ENCODE results near the gene RUNX1. TPM values are rescaled to one million over a fixed set of nuclear protein-coding genes. Genes with fewer than 3 reads are reported as not detected.

RUNX1 gene
- total RNA-seq, 1 donor from 2014 or later, result 92.1 TPM

DNA sequence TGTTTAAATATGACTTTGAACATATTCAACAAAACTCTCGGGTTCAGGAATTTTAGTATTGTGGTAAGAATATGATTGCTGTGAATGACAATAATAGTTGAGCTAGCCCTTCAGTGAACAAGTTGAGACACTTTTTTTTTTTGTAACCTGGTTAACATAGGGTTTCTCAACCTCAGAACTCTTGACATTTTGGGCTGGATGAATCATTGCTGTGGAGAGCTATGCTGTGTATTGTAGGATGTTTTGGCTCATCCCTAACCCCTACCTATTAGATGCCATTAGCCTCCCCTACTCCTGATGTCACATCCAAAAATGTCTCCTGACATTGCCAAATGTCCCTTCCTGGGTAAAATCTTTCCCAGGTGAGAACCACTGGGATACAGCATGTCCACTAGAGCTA, 113.7 kb downstream of the RUNX1 start:
- no peak for DNase-seq
- Mint-ChIP-seq H3K36me3 (ENCODE audit: low read depth) (no peaks in the 10 kb centered on the region), H3K9me3 (no peaks in the 10 kb centered on the region), H3K27me3 (no peaks in the 10 kb centered on the region), H3K4me1 (peaks cover 78% of the 10 kb centered on the region), H3K27ac (peak overlapping the region; percentile 91), H3K4me3 (no peak overlapping the region)
- TF ChIP-seq, protein P1, sequence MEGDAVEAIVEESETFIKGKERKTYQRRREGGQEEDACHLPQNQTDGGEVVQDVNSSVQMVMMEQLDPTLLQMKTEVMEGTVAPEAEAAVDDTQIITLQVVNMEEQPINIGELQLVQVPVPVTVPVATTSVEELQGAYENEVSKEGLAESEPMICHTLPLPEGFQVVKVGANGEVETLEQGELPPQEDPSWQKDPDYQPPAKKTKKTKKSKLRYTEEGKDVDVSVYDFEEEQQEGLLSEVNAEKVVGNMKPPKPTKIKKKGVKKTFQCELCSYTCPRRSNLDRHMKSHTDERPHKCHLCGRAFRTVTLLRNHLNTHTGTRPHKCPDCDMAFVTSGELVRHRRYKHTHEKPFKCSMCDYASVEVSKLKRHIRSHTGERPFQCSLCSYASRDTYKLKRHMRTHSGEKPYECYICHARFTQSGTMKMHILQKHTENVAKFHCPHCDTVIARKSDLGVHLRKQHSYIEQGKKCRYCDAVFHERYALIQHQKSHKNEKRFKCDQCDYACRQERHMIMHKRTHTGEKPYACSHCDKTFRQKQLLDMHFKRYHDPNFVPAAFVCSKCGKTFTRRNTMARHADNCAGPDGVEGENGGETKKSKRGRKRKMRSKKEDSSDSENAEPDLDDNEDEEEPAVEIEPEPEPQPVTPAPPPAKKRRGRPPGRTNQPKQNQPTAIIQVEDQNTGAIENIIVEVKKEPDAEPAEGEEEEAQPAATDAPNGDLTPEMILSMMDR (IDR thresholded peaks at IDR 0.05), result no peak
- ChIA-PET POLR2A (interaction anchor here (1.4 to 3.3 kb wide), 4 partner anchors 11 to 113 kb away, joined by 3 to 36 read pairs (median 5); partner anchors contain the start of gene RUNX1), CTCF (interaction anchor here (0.7 to 1.4 kb wide), 3 partner anchors 43 to 466 kb away, joined by 3 to 4 read pairs (median 3); no protein-coding TSS in a partner anchor)
- no peak for ATAC-seq (ENCODE audit: low read depth)
- intact Hi-C loops (cut with micrococcal nuclease), result loop anchor here (2.0 kb wide), 1 partner anchor 113 kb away; the partner anchor contains the start of gene RUNX1

DNA sequence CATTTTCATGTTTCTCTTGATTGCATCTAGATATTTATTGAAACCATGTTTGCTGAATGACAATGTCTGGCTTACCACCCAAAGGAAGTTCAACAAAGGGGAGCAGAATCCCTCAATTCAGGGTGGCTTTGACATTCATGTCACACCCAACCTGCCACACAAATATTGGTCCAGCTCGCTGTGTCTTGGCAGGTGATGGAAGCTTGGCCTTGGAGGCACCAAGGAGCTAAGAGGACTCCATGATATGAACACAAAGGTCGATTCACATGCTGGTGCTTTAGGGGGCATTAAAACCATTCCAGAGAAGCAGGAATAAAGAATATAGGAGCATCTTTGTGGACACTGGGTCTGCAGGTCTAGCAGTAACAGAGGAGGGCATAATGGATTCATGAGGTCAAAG, 114.8 kb downstream of the RUNX1 start:
- TF ChIP-seq, protein P1 (IDR thresholded peaks at IDR 0.05), result no peak
- H3K36me3 Mint-ChIP-seq (ENCODE audit: low read depth), result no peaks in the 10 kb centered on the region
- H3K27me3 Mint-ChIP-seq, result no peaks in the 10 kb centered on the region
- ATAC-seq (ENCODE audit: low read depth), result no peak
- H3K4me3 Mint-ChIP-seq, result peak overlapping the region; percentile 78
- intact Hi-C loops (cut with micrococcal nuclease), result loop anchor here (2.0 kb wide), 1 partner anchor 114 kb away; the partner anchor contains the start of gene RUNX1
- no peak for DNase-seq
- peak overlapping the region; percentile 91 for H3K27ac Mint-ChIP-seq
- H3K9me3 Mint-ChIP-seq, result no peaks in the 10 kb centered on the region
- ChIA-PET CTCF (interaction anchor here (1.5 to 1.6 kb wide), 3 partner anchors 45 to 92 kb away, joined by 4 to 5 read pairs (median 5); no protein-coding TSS in a partner anchor), POLR2A (interaction anchor here (1.1 to 3.3 kb wide), 7 partner anchors 10 to 114 kb away, joined by 3 to 36 read pairs (median 4); partner anchors contain the start of gene RUNX1)
- H3K4me1 Mint-ChIP-seq, result peaks cover 71% of the 10 kb centered on the region

DNA sequence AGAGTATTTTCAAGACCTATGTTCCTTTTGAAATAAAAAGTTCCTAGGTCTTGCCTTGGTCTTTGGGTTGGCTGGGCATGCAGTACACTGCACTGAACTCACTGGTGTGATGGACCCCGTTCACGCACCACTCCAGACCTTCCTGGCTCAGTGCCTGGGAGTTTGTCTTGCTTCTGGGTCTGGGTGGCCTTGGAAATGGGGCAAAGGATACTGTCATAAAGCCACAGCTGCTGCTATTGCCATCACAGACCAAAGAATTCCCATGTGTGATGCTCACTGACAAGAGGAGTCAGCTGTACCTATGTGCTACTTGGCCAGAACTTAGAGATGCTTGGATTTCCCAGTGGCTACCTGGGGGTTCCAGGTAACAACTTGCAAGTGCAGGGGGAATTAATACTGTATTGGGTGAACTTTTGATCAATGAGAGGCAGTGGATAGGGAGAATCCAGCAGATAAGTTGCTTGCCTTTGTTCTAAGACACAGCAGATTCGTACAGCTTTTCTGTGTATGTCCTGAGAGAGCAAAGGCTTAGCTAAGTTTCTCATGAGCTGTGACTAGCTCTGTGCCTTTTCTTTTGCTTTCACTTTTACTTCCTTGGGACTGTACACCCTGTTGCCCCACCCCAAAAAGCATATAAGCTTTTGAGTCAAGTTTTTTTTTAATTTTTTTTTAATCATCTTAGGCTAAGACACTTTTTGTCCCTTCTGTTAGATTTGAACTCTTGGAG, 115.3 kb downstream of the RUNX1 start:
- ChIA-PET POLR2A (interaction anchor here (1.1 to 3.3 kb wide), 7 partner anchors 9 to 115 kb away, joined by 3 to 36 read pairs (median 4); partner anchors contain the start of gene RUNX1), CTCF (interaction anchor here (0.6 to 1.6 kb wide), 5 partner anchors 19 to 115 kb away, joined by 3 to 5 read pairs (median 4); no protein-coding TSS in a partner anchor)
- TF ChIP-seq, protein P1 (IDR thresholded peaks at IDR 0.05), result no peak
- peak overlapping the region; percentile 91 for H3K27ac Mint-ChIP-seq
- no peak for DNase-seq
- H3K4me3 Mint-ChIP-seq, result peak overlapping the region; percentile 78
- H3K36me3 Mint-ChIP-seq (ENCODE audit: low read depth), result no peaks in the 10 kb centered on the region
- ATAC-seq (ENCODE audit: low read depth), result peak; percentile 98
- intact Hi-C loops (cut with micrococcal nuclease), result loop anchor here (2.0 kb wide), 1 partner anchor 115 kb away; the partner anchor contains the start of gene RUNX1
- H3K4me1 Mint-ChIP-seq, result peaks cover 73% of the 10 kb centered on the region
- H3K9me3 Mint-ChIP-seq, result no peaks in the 10 kb centered on the region
- H3K27me3 Mint-ChIP-seq, result no peaks in the 10 kb centered on the region

DNA sequence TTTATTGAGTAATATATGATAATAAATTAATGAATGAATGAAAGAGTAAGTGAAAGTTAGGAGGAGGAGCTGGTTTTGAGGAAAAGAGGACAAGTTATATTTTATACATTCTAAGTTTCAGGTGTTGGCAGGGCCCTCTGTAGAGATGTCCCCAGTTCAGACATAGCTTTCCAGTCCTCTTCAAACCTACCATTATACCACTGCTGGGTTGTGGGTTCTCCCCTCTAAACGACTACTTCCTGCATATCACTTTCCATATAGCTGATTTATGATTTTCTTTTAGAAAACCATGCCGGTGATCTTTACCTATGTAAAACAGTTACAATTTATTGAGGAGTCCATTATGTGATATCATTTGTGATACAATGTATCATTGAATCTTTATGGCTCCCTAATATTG, 116.9 kb downstream of the RUNX1 start:
- ATAC-seq (ENCODE audit: low read depth) (no peak), DNase-seq (no peak)
- ChIA-PET CTCF (no interaction called here), POLR2A (interaction anchor here (0.8 to 1.0 kb wide), 2 partner anchors 9 to 12 kb away, joined by 3 read pairs; no protein-coding TSS in a partner anchor)
- no peak overlapping the region for H3K4me3 Mint-ChIP-seq
- TF ChIP-seq, protein P1 (IDR thresholded peaks at IDR 0.05), result no peak
- intact Hi-C loops (cut with micrococcal nuclease), result no loop called here
- peak overlapping the region; percentile 91 for H3K27ac Mint-ChIP-seq
- H3K9me3 Mint-ChIP-seq, result no peaks in the 10 kb centered on the region
- no peaks in the 10 kb centered on the region for H3K27me3 Mint-ChIP-seq
- no peaks in the 10 kb centered on the region for H3K36me3 Mint-ChIP-seq (ENCODE audit: low read depth)
- H3K4me1 Mint-ChIP-seq, result peaks cover 60% of the 10 kb centered on the region

DNA sequence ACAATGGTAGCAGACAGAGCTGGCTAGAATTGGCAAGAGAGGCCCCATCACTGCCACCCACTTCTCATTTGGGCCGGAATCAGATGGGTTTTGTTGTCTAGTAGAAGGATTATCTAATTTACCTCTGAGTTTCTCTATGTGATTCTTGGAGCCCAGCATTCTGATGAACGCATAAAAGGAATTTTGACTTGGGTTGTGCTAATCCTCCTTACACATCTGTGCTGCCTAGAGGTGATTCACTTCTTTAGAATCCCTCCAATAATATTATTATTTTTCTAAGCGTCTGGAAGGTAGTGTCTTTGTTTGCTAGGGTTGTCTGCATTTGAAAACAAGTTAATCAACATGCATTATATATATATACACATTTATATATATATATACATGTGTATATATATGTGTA, 118.1 kb downstream of the RUNX1 start:
- Mint-ChIP-seq H3K4me3 (no peak overlapping the region), H3K27ac (no peak overlapping the region), H3K4me1 (peaks cover 56% of the 10 kb centered on the region), H3K27me3 (no peaks in the 10 kb centered on the region), H3K9me3 (no peaks in the 10 kb centered on the region), H3K36me3 (ENCODE audit: low read depth) (no peaks in the 10 kb centered on the region)
- no peak for ATAC-seq (ENCODE audit: low read depth)
- intact Hi-C loops (cut with micrococcal nuclease), result no loop called here
- no peak for DNase-seq
- CTCF ChIA-PET, result no interaction called here
- POLR2A ChIA-PET, result no interaction called here
- TF ChIP-seq, protein P1 (IDR thresholded peaks at IDR 0.05), result no peak

Measured in activated B cell treated with CpG ODN at 0.5 μM for 24 hours (primary cell).